ENCODE measurements around the gene EML6. TPM values are rescaled to one million over a fixed set of nuclear protein-coding genes. Genes with fewer than 3 reads are reported as not detected.
A peak's percentile ranks its signal among the peaks of the same experiment; 100 is the strongest.

EML6 gene
- total RNA-seq, 3 donors from 2014 or later (not counting 1 experiment from before 2014, with no cell fraction given), result 1.7 to 3.2 (median 2.4) TPM

DNA sequence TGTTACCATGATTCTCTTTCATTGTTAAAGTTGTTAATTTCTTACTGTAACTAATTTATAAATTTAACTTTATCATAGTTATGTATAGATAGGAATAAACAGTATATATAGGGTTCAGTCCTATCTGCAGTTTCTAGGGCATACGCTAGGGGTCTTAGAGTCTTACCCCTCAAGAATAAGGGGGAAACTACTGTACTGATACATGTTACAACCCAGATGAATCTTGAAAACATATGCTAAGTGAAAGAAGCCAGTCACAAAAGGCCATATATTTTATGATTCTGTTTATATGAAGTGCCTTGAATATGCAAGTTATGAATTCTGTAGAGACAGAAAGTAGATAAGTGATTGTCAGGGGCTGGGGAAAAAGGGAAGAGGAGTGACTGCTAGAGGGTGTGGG is 274.4 kb downstream of the EML6 start:
- H3K27ac ChIP-seq (ENCODE audit: low read length), result no peak overlapping the region
- DNase-seq, result no peak
- H3K27ac Mint-ChIP-seq, result peak overlapping the region in 1 of 2 donors; percentile 12
- no peaks in the 10 kb centered on the region for H3K36me3 Mint-ChIP-seq
- TF ChIP-seq, protein P1, sequence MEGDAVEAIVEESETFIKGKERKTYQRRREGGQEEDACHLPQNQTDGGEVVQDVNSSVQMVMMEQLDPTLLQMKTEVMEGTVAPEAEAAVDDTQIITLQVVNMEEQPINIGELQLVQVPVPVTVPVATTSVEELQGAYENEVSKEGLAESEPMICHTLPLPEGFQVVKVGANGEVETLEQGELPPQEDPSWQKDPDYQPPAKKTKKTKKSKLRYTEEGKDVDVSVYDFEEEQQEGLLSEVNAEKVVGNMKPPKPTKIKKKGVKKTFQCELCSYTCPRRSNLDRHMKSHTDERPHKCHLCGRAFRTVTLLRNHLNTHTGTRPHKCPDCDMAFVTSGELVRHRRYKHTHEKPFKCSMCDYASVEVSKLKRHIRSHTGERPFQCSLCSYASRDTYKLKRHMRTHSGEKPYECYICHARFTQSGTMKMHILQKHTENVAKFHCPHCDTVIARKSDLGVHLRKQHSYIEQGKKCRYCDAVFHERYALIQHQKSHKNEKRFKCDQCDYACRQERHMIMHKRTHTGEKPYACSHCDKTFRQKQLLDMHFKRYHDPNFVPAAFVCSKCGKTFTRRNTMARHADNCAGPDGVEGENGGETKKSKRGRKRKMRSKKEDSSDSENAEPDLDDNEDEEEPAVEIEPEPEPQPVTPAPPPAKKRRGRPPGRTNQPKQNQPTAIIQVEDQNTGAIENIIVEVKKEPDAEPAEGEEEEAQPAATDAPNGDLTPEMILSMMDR (IDR thresholded peaks at IDR 0.05), result no peak
- no peak overlapping the region for H3K4me3 Mint-ChIP-seq
- H3K4me1 Mint-ChIP-seq, result peaks cover 78 to 79% of the 10 kb centered on the region in 2 donors
- no peaks in the 10 kb centered on the region for H3K27me3 ChIP-seq (ENCODE audit: control insufficient read depth, insufficient read depth, low read length)
- no peak for ATAC-seq
- H3K4me1 ChIP-seq (ENCODE audit: control insufficient read depth, insufficient read depth, low read length), result no peaks in the 10 kb centered on the region
- H3K9me3 ChIP-seq (ENCODE audit: control insufficient read depth, insufficient read depth, low read length), result no peaks in the 10 kb centered on the region
- intact Hi-C loops (cut with micrococcal nuclease), result no loop called here
- no peaks in the 10 kb centered on the region for H3K36me3 ChIP-seq (ENCODE audit: control insufficient read depth, insufficient read depth, low read length)
- no peak overlapping the region for H3K4me3 ChIP-seq (ENCODE audit: low read length)
- H3K9me3 Mint-ChIP-seq, result no peaks in the 10 kb centered on the region
- H3K27me3 Mint-ChIP-seq (ENCODE audit: low read depth in 2 of 2), result no peaks in the 10 kb centered on the region
- WGBS (ENCODE audit: insufficient coverage), result 100% methylated on average over 1 of the region's 1 CpG

DNA sequence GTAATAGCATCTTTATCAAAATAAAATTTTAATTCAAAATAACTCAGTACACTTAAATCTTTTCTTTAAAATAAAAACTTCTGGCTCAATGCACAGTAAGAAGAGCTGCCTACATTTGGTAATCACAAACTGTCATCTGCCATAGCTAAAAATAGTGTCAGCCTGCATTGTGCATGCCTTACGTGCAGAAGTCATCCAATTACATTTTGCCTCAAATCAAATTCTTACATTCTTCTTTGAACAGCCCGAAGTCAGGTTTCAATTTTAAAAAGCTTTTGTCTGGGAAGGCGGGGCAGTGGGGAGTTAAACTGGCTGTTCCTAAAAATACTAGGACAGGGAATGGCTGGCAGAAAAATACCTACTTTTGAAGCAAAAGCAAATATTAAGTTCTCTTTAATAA is 275.7 kb downstream of the EML6 start:
- Mint-ChIP-seq H3K27ac (peak overlapping the region; percentile 12 to 53), H3K4me1 (peaks cover 69 to 79% of the 10 kb centered on the region in 2 donors), H3K27me3 (ENCODE audit: low read depth in 2 of 2) (no peaks in the 10 kb centered on the region), H3K36me3 (no peaks in the 10 kb centered on the region), H3K4me3 (no peak overlapping the region), H3K9me3 (no peaks in the 10 kb centered on the region)
- Histone ChIP-seq H3K4me3 (ENCODE audit: low read length) (no peak overlapping the region), H3K27ac (ENCODE audit: low read length) (no peak overlapping the region), H3K9me3 (ENCODE audit: control insufficient read depth, insufficient read depth, low read length) (no peaks in the 10 kb centered on the region), H3K4me1 (ENCODE audit: control insufficient read depth, insufficient read depth, low read length) (no peaks in the 10 kb centered on the region), H3K27me3 (ENCODE audit: control insufficient read depth, insufficient read depth, low read length) (no peaks in the 10 kb centered on the region), H3K36me3 (ENCODE audit: control insufficient read depth, insufficient read depth, low read length) (no peaks in the 10 kb centered on the region)
- TF ChIP-seq, protein P1 (IDR thresholded peaks at IDR 0.05), result no peak
- no peak for DNase-seq
- intact Hi-C loops (cut with micrococcal nuclease), result no loop called here
- ATAC-seq, result no peak
- 33% methylated on average over 3 of the region's 3 CpGs for WGBS (ENCODE audit: insufficient coverage)

DNA sequence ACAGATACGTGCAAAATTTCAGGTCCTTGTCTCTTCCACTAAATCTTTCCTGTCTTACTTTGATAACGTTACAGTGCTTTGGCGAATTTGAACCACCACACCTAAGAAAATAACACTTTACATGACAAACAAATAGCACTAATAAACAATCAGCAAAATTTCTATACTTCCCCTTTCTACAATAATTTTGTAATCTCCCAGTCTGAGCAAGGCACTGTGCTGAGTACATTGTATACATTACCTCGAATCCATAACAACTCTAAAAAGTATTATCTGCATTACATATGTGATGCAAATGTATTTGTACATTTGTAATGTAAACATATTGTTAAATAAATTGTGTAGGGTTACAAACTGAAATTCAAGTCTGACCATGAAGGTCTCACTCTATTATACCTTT is 276.9 kb downstream of the EML6 start:
- TF ChIP-seq, protein P1 (IDR thresholded peaks at IDR 0.05), result no peak
- no peaks in the 10 kb centered on the region for H3K36me3 ChIP-seq (ENCODE audit: control insufficient read depth, insufficient read depth, low read length)
- no peaks in the 10 kb centered on the region for H3K4me1 ChIP-seq (ENCODE audit: control insufficient read depth, insufficient read depth, low read length)
- H3K4me3 Mint-ChIP-seq, result no peak overlapping the region
- no peaks in the 10 kb centered on the region for H3K9me3 Mint-ChIP-seq
- no peak overlapping the region for H3K4me3 ChIP-seq (ENCODE audit: low read length)
- DNase-seq, result no peak
- no peaks in the 10 kb centered on the region for H3K9me3 ChIP-seq (ENCODE audit: control insufficient read depth, insufficient read depth, low read length)
- H3K27me3 ChIP-seq (ENCODE audit: control insufficient read depth, insufficient read depth, low read length), result no peaks in the 10 kb centered on the region
- peak overlapping the region; percentile 24 to 53 for H3K27ac Mint-ChIP-seq
- H3K36me3 Mint-ChIP-seq, result no peaks in the 10 kb centered on the region
- 72% methylated on average over 3 of the region's 4 CpGs for WGBS (ENCODE audit: insufficient coverage)
- intact Hi-C loops (cut with micrococcal nuclease), result no loop called here
- peaks cover 71 to 78% of the 10 kb centered on the region in 2 donors for H3K4me1 Mint-ChIP-seq
- no peak overlapping the region for H3K27ac ChIP-seq (ENCODE audit: low read length)
- no peak for ATAC-seq
- H3K27me3 Mint-ChIP-seq (ENCODE audit: low read depth in 2 of 2), result no peaks in the 10 kb centered on the region

DNA sequence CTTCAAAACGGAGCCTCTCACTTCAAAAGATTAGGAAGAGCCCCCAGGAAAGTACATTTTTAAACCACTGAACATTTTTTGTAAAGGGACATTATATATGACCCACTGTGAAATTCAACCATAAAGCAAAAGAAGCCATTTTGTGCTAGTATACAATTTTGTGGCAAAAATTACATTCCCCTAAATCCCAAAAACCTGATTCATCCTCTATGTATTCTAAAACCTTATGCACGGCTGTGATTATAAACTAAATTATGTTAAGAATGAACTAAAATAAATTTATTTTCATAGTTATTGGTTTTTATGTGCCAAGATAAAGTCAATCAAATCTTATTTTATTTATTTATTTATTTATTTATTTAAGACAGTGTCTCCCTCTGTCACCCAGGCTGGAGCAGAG is 278.3 kb downstream of the EML6 start:
- no peak overlapping the region for H3K27ac ChIP-seq (ENCODE audit: low read length)
- no peak for DNase-seq
- TF ChIP-seq, protein P1 (IDR thresholded peaks at IDR 0.05), result no peak
- no peaks in the 10 kb centered on the region for H3K4me1 ChIP-seq (ENCODE audit: control insufficient read depth, insufficient read depth, low read length)
- no peaks in the 10 kb centered on the region for H3K36me3 Mint-ChIP-seq
- peaks cover 66 to 75% of the 10 kb centered on the region in 2 donors for H3K4me1 Mint-ChIP-seq
- H3K27ac Mint-ChIP-seq, result peak overlapping the region; percentile 15 to 55
- ATAC-seq, result no peak
- H3K4me3 Mint-ChIP-seq, result no peak overlapping the region
- no peak overlapping the region for H3K4me3 ChIP-seq (ENCODE audit: low read length)
- no peaks in the 10 kb centered on the region for H3K27me3 Mint-ChIP-seq (ENCODE audit: low read depth in 2 of 2)
- no peaks in the 10 kb centered on the region for H3K27me3 ChIP-seq (ENCODE audit: control insufficient read depth, insufficient read depth, low read length)
- intact Hi-C loops (cut with micrococcal nuclease), result no loop called here
- WGBS (ENCODE audit: insufficient coverage), result 90% methylated on average over 1 of the region's 2 CpGs
- H3K9me3 ChIP-seq (ENCODE audit: control insufficient read depth, insufficient read depth, low read length), result no peaks in the 10 kb centered on the region
- no peaks in the 10 kb centered on the region for H3K9me3 Mint-ChIP-seq
- H3K36me3 ChIP-seq (ENCODE audit: control insufficient read depth, insufficient read depth, low read length), result no peaks in the 10 kb centered on the region
